Neuron (in vitro differentiated cells): ENCODE data around the gene PTPRN2.
"Not testable (repeated sequence)": the region's sequence is repeated elsewhere in the genome, so short reads cannot be mapped to it uniquely, and the experiment has no call there.

Experiments used
- H2AFZ ChIP-seq: one replicate; pipeline ENCODE4 v1.6.1; 2013; ENCODE audit warnings: low read depth, mild to moderate bottlenecking, inconsistent platforms, low read length, moderate library complexity
- H3K27me3 ChIP-seq: one replicate; pipeline ENCODE4 v1.6.1; 2013; ENCODE audit warnings: low read length; ENCODE audit not compliant: insufficient read depth
- H3K36me3 ChIP-seq: one replicate; pipeline ENCODE4 v1.6.1; 2013; ENCODE audit warnings: low read length; ENCODE audit not compliant: insufficient read depth
- H3K4me1 ChIP-seq: one replicate; pipeline ENCODE4 v1.6.1; 2013; ENCODE audit warnings: low read length; ENCODE audit not compliant: insufficient read depth
- H3K4me3 ChIP-seq: 2 replicates; pipeline ENCODE4 v1.5.1; 2013; ENCODE audit warnings: mild to moderate bottlenecking, low read length, moderate library complexity
- H3K9me3 ChIP-seq: one replicate; pipeline ENCODE4 v1.6.1; 2013; ENCODE audit warnings: low read length

The PTPRN2 gene

DNA sequence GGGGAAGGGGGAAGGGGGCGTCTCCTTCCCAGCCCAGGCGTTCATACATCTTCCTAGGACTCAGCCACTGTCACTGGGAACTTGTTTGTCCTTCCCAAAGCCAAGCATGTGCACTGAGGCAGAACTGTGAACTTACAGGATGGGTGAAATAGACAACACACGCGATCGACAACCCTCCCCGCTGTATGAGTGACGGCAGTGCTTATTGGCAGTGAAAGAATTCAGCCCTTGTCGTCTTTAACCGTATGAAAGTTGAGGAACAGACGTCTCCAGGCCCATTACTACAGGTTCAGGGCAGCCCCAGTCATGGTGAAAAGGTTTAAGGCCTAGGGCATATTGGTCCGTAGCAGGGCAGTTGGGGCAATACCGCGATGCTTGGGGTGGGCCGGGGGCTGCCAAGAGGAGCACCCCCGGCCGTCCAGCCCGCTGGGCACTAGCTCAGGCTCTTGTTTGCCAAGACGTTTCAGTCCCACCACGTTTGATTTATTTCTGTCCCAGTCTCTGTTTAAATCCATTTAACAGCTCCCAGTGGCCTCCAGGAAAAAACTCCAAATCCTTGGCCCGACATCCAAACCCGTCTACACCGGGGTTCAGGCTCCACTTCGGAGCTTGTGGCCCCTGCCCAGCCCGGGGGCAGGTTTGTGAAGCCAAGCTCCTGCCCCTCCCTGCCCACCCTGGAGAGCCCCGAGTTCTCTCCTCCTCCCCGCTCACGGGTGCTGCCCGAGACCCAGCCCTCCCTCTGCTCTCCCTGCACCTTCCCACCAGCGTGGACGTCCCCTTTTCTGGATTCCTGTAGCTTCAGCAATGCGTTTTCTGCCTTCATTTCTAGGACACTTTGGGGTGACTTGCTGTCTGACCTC is 1091.0 kb downstream of the PTPRN2 start:
- H3K27me3 ChIP-seq, result no peaks in the 10 kb centered on the region
- no peak overlapping the region for H3K4me3 ChIP-seq
- H2AFZ ChIP-seq, result no peak overlapping the region
- H3K4me1 ChIP-seq, result peaks cover 35% of the 10 kb centered on the region
- H3K36me3 ChIP-seq, result no peaks in the 10 kb centered on the region
- H3K9me3 ChIP-seq, result no peaks in the 10 kb centered on the region

DNA sequence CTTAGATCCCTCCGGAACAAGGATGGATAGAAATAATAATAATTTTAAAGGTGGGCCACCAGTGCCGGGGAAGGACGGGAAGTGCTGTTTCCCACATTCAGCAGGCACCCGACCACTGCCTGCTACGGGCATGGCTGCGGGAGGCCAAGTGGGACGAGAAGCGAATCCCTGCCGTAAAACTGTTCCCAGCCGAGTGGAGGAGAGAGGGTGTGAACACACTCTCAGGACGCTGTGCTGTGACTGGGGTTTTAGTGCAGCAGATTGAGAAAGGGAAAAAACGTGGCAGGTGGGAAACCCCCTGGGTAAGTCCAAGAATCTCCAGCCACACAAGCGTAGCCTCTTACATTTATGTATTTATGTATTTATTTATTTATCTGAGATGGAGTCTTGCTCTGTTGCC is 1092.0 kb downstream of the PTPRN2 start:
- Histone ChIP-seq H2AFZ (no peak overlapping the region), H3K27me3 (no peaks in the 10 kb centered on the region), H3K4me1 (peaks cover 35% of the 10 kb centered on the region), H3K36me3 (no peaks in the 10 kb centered on the region), H3K4me3 (no peak overlapping the region), H3K9me3 (no peaks in the 10 kb centered on the region)

DNA sequence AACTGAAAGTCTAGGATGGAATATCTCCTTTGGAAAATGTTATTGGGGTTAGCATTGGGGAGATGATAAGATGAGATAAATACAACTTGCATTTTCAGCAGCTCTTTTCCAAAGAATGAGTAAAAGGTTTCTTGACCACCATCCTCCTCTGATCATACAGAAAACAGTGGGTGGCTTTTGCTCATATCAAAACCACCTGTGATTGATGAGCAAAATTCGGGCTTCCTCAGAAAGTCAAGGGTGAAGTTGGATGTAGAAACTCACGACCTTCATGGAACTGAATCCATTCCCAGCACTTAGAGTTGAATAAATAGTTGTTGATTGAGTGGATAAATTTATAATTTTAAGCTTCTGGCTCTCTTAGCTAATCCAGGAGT is 1092.5 kb downstream of the PTPRN2 start:
- no peaks in the 10 kb centered on the region for H3K9me3 ChIP-seq

DNA sequence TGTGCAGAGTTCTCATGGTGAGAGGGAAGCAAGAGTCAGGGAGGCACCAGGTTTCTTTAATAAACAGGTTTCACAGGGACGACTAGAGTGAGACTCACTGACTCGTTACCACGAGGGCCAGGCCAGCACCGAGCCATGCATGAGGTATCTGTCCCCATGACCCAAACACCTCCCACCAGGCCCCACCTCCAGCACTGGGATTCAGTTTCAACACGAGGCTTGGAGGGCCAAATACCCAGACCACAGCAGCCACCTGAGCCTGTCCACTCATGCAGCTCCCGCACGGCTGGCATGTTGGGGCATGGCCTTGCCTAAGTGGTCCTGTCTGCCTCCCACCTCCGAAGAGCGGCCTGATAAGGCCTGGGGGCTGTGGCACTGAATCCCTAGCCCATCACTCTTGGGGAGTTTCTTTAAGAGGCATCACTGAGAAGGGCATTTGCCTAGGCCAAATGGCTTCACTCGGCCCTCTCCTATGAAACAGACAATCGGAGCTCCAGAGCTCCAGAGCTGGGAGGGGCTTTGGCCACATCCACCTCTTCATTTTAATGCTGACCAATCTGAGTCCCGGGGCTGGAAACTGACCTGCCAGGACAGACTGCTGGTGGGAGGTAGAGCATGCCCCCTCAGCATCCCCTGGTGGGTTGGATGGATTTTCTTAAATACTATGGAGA is 1093.0 kb downstream of the PTPRN2 start:
- Histone ChIP-seq H3K36me3 (no peaks in the 10 kb centered on the region), H3K4me1 (peaks cover 32% of the 10 kb centered on the region), H3K4me3 (no peak overlapping the region), H3K9me3 (no peaks in the 10 kb centered on the region), H3K27me3 (no peaks in the 10 kb centered on the region), H2AFZ (no peak overlapping the region)

More for the DNA sequence above, 1092.5 kb downstream of the PTPRN2 start:
- H3K4me1 ChIP-seq, result peaks cover 35% of the 10 kb centered on the region
- no peak overlapping the region for H3K4me3 ChIP-seq
- H3K27me3 ChIP-seq, result no peaks in the 10 kb centered on the region
- no peak overlapping the region for H2AFZ ChIP-seq
- H3K36me3 ChIP-seq, result no peaks in the 10 kb centered on the region

DNA sequence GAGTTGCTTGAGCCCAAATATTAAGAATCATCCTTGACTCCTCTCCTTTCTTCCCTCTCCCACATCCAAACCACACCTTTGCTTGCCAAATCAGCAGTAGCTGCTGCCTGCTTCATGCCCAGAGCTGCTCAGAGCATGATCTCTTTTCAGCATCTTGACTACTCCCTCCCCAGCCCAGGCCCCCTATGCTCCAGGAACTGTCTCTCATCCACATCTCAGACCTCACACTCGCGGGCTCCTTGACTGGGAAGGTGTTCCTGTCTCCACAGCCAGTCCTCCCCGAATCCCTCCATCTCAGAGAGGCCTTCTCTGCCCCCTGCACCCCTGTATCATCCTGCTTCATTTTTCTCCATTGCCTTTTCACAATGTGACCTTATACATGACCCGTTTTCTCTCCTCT is 1093.8 kb downstream of the PTPRN2 start:
- Histone ChIP-seq H3K9me3 (no peaks in the 10 kb centered on the region), H3K36me3 (no peaks in the 10 kb centered on the region), H3K27me3 (no peaks in the 10 kb centered on the region)

DNA sequence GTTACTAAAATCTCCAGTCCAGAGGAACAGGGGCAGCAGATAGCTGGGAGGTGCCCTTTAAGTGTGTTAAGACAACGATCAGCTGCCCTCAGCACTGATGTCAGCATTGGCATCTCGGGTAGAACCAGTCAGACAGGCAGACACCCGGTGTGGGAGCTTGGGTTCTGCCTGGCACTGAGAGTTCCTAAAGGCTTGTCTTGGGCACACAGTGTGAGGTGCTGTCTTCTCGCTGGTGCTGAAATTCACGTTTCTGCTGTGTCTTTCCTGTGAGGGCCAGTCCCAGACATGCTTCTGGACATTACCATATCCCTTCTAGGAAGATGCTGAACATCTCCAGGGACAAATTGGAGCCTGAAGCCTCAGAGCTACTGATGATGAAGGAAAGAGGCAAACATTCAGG is 1094.6 kb downstream of the PTPRN2 start:
- no peak overlapping the region for H2AFZ ChIP-seq
- no peaks in the 10 kb centered on the region for H3K27me3 ChIP-seq
- no peaks in the 10 kb centered on the region for H3K36me3 ChIP-seq
- H3K4me1 ChIP-seq, result peaks cover 16% of the 10 kb centered on the region
- no peaks in the 10 kb centered on the region for H3K9me3 ChIP-seq
- H3K4me3 ChIP-seq, result no peak overlapping the region

More for the DNA sequence above, 1093.8 kb downstream of the PTPRN2 start:
- Histone ChIP-seq H3K4me1 (peaks cover 23% of the 10 kb centered on the region), H3K4me3 (no peak overlapping the region), H2AFZ (no peak overlapping the region)

DNA sequence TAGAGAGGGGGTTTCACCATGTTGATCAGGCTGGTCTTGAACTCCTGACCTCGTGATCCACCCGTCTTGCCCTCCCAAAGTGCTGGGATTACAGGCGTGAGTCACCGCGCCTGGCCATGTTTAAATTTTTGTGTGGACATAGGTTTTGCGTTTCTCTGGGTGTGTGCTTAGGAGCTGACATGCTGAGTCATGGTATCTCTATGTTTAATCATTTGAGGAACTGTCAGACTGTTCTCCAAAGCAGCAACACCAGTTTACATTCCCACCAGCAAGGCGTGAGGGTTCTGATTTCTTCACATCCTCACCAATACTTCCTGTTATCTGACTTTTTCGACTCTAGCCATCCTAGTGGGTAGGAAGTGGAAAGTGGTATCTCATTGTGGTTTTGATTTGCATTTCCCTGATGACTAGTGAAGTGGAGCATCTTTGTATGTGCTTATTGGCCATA is 1097.1 kb downstream of the PTPRN2 start:
- Histone ChIP-seq H3K9me3 (no peaks in the 10 kb centered on the region), H2AFZ (no peak overlapping the region), H3K4me3 (no peak overlapping the region)

DNA sequence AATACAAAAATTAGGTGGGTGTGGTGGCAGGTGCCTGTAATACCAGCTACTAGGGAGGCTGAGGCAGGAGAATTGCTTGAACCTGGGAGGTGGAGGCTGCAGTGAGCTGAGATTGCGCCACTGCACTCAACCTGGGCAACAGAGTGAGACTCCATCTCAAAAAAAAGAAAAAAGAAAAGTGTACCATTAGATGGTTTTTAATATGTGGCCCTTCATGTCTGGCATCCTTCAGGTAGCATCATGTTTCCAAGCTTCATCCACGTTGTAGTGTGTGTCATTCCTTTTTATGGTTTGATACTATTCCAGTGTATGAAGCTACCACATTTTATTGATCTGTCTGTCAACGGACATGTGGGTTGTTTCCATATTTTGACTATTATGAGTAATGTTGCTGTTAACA is 1097.8 kb downstream of the PTPRN2 start:
- H2AFZ ChIP-seq, H3K4me3 ChIP-seq, H3K36me3 ChIP-seq, H3K9me3 ChIP-seq, H3K27me3 ChIP-seq: not testable (repeated sequence)
- peaks cover 17% of the 10 kb centered on the region for H3K4me1 ChIP-seq

More for the DNA sequence above, 1097.1 kb downstream of the PTPRN2 start:
- H3K27me3 ChIP-seq, result no peaks in the 10 kb centered on the region
- no peaks in the 10 kb centered on the region for H3K36me3 ChIP-seq
- H3K4me1 ChIP-seq, result peaks cover 16% of the 10 kb centered on the region
